CD1c-positive myeloid dendritic cell (primary cell): Measurements from ENCODE around the gene ZFP62.

Experiments used
- DNase-seq: peaks from one replicate; pipeline ENCODE4 v3.0.0-alpha.2; 2016; ENCODE audit errors: extremely low spot score

ZFP62 gene

DNA sequence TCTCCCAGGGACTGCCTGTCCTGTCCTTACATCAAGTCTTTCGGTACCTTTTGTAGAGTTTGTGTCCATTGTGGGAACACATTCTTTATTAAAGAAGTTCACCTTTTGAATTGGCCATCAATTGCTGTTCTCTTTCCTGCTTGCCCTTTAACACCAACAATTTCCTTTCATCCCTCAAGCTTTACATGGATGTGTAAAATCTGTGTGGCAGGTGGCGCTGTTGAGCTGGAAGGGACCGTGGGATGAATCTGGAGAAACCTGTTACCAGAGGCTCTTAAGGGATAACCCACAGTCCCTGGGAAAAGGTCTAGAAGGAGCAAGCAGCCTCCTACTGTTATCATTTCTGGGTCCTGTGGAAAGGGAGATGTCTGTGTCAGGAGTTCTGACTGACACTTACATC, 7.9 kb upstream of the ZFP62 start:
- DNase-seq: peak; percentile 82

DNA sequence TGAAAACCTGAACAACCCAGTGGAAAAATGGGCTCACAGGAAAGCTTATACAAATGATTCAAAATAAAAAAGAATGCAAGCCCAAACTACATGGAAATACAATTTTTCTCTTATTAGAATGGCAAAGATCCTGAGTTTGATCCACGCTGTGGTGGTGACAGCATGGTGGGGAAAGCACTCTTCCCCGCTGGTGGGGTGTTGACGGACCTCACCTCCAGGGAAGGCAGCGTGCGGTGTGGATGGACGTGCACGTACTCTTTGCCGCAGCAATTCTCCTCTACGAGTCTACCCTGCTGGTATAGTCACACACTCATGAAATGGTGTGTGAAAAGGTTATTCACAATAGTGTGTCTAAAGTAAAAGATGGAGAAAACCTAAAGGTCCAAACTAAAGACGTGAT, 5.9 kb upstream of the ZFP62 start:
- no peak for DNase-seq

DNA sequence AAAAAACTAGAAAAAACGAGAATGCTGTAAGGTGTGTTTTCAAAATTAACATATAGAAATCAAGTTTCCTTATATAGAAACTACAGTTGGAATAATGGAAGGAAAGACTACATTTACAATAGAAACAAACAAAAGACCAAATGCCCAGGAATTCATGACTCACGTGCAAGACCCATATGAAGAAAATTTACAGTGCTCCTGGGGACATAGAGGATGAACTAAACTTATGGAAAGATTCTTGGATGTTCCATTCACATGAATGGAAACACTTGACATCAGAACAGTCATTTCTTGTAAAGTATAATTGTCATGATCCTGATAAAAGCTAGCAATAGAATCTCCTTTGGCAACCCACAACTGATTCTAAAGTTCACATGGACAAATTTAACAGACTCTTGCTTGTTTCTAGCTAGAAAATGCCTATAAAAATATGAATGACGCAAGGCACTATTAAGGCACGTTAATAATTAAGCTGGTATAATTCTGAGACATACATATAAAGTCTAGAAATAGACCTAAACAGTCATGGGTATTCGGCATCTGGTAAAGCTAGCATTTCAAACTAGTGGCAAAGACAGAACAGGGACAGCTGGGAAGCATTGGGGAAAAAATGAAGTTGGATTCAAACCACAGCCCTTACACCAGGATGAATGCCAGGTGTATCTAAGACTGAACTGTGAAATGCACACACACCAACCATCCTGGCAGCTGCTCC, 5.1 kb upstream of the ZFP62 start:
- DNase-seq: no peak

DNA sequence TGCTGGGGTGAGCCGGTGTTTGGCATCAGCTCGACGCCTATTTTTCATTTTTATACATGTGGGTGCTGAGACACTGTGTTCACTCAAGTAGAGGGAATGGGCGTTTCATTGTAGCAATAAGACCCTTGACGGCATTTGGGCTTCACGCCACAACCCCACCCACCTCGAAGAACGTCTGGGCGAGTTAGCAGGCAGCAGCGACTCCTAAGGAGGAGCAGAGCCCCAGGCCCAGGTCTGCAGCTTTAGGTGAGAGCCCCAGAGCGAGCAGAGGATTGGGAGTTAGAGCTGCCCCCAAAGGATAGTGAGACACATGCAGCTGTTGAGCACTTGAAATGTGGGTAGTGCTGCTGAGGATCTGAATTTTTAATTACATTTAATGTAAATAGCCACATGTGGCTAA, 1.6 kb upstream of the ZFP62 start:
- no peak for DNase-seq

DNA sequence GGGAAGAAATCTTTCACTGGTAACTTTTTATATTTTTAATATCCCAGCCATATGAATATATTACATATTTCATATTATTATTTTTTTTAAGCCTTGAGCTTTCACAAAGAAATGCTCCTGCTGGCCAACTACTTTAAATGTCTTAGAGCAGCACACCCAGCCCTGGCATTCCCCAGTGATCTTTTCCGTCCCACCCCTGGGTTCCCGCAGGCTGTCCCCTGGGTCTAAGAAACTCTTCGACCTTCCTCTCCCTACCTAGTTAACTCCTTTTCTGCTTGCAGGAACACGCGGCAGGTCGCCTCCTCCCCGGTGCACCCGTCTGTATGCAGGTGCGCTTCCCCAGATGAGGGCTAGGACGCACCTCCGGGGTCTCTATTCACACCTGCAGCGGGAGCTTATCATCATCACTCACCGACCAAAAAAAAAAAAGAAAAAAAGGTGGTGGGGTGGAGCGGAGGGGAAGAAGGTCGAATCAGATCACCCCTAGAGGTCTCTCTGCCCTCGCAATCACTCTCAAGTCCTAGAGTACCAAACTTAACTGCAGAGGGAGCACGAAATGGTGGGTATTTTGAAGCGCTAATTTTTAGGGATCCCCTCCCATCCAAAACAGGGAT, 696 bp downstream of the ZFP62 start:
- DNase-seq: peak; percentile 48

DNA sequence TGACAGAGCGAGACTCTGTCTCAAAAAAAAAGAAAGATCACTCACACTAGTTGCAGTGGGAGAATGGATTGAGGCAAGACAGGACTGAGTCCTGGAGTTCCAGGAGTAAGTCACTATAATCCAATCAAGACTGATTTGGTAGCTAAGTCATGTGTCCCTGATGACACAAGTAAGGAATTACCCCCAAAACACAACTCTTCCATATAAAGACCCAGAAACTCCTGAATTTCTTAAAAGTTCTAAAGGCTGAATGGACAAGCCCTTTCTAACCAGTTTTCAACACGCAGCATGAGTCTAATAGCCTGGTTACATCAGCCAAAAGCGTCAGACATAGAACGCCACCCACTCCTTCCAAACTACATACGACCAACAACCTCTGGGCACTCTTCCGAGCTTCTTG, 2.5 kb downstream of the ZFP62 start:
- no peak for DNase-seq

DNA sequence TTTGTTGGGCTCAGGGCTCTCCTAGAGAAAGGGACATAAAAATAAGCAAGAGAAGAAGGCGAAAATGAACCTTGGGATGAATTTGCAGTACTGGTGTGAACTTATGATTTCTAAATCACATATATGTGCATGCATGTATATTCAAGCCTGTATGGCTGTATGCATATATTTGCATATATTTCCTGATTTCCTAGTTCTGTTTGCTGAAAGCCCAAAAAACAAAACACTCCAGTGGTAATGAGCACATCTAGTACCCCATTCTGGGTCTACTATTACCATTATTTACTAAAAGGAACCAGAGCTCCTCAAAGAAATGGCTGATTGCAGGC, 7.3 kb downstream of the ZFP62 start:
- DNase-seq: no peak

DNA sequence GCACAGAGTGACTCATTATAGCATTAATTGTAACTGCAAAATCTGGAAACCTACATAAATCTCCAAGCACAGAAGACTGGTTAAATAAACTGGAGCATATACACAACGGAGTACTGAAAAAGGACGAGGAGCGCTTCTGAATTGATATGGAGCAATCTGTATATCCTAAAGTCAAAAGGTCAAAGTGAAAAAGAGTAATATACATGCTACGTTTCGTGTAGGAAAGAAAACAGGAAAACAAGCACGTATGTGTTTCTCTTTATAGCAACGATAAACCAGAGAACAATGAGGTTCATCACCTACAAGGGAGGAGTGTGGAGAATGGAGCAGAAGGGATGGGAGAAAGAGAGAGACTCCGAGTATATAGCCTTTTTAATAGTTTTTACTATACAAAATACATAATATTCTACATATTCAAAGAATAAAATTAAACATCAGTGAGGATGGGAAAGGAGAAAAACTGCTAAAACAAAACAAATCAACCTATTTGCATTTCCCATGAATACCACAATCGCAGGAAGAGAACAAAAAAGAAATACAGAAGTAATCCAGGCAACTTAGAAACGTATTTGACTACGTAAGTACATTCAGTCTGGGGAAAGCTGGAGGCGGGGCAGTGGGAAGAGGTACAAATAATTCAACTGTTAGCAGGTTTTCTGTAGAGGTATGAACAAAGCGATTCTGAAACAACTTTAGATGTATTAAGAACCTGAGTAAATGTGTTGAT, 7.8 kb downstream of the ZFP62 start:
- no peak for DNase-seq

DNA sequence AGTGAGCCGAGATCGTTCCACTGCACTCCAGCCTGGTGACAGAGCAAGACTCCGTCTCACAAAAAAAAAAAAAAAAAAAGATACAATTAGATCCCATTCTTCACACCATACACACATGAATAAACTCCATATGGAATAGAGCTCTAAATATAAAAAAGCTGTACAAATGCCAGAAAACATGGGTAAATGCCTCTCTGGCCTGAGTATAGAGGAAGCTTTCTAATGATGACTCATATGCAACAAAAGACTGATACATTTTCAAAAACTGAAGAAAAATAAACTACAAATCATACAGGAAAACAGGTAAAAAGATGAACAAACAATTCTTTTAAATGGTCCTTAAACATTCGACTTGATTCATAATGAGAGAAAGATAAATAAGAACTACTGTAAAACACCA, 8.6 kb downstream of the ZFP62 start:
- no peak for DNase-seq

DNA sequence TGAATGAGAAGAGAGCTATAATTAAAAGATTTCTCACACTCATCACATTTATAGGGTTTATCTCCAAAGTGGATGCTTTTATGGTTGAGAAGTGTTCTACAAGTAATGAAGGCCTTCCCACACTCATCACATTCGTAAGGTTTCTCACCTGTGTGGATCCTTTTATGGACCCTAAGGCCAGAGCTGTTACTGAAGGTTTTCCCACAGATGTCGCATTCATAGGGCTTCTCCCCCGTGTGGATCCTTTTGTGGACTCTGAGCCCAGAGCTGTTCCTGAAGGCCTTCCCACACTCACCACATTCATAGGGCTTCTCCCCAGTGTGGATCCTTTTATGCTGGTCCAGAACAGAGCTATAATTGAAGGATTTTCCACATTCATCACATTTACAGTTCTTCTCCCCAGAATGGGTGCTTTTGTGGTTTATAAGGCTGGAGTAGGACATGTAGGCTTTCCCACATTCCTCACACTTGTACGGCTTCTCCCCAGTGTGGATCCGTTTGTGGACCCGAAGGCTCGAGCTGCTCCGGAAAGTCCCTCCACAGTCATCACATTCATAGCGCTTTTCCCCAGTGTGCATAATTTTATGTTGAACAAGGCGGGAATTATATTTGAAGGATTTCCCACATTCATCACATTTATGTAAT, 10.5 kb downstream of the ZFP62 start:
- no peak for DNase-seq

DNA sequence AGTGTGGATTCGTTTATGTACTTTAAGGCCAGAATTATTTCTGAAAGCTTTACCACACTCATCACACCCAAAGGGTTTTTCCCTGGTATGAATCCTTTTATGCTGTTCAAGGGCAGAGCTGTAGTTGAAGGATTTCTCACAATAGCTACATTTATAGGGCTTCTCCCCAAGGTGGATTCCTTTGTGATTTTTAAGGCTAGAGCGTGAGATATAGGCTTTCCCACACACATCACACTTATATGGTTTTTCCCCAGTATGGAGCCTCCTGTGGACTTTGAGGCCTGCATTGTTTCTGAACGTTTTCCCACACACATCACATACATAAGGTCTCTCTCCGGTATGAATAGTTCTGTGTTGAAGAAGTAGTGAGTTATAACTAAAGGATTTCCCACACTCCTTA, 11.2 kb downstream of the ZFP62 start:
- DNase-seq: no peak

DNA sequence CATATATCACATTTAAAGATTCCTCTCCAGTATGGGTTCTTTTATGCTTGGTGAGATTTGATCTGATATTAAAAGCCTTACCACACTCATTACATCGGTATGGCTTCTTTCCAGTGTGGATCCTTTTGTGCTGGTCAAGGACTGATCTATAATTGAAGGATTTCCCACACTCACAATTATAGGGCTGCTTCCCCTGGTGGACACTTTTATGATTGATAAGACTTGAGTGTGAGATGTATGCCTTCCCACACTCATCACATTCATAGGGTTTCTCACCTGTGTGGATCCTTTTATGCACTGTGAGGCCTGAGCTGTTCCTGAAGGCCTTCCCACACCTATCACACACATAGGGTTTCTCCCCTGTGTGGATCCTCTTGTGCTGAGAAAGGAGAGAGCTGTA, 12.2 kb downstream of the ZFP62 start:
- no peak for DNase-seq

DNA sequence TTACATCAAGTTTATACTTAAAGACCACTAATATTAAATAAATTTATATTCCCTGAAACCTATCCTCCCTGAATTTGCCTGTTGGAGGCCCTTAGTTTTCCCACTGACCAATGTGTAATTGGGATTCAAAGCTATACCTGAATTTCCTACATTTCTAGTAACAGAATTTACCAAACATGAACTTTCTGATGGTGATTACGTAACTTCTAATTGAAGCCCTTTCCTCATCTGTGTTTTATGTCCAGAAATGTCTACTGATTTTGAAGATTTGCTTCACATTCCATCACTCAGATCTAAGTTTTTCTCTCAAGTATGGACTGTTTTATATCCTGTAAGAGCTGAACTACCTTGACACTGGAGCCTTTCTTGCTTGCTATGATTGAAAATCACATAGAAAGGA, 12.8 kb downstream of the ZFP62 start:
- DNase-seq: no peak

DNA sequence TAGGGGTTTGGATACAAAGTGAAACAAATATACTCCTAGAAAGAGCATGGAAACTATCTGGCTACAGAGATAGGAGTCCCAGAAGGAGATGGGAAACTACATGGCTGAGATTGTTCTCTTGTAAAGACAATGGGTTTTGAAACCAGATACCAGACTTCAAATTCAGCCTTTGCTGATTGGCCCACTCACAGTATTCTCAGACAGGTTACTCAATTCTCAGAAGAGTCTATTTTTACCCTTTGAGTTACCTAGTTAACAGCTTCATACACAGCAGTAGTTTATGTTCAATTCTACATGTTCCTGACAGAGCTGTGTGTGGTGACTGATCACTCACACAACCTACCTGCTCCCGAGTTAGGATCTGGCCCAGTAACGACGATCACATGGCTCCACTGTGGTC, 14.1 kb downstream of the ZFP62 start:
- no peak for DNase-seq

DNA sequence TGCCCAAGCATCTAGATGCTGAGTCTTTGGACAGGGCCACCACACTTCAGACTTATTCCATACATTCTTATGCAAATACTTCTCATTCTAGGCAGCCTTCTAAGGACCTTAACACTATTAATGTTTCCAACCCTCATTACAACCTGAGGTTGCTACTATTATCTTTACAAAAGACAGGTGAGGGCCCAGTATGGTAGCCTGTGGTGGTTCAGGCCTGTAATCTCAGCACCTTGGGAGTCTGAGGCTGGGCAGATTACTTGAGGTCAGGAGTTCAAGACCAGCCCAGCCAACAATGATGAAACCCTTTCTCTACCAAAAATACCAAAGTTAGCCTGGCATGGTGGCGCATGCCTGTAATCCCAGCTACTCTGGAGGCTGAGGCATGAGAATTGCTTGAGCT, 16.2 kb downstream of the ZFP62 start:
- DNase-seq: no peak

DNA sequence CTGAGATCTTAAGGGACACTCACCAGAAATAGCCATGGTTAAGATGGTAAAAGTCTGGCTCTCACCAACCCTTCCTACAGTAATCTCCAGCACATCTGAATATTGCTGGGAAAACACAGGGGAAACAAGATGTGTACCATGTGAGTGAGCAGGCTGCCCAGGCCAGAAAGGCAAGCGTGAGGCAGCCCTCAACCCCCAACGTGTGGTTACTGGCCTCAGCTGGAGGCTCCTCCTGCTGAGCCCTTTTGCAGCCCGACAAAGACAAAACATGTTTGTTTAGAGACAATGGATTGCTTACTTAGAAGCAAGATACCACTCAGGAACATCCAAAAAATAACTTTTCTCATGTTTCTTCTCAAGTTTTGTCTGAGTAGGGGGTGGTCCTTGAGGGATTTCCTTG, 16.6 kb downstream of the ZFP62 start:
- DNase-seq: no peak

DNA sequence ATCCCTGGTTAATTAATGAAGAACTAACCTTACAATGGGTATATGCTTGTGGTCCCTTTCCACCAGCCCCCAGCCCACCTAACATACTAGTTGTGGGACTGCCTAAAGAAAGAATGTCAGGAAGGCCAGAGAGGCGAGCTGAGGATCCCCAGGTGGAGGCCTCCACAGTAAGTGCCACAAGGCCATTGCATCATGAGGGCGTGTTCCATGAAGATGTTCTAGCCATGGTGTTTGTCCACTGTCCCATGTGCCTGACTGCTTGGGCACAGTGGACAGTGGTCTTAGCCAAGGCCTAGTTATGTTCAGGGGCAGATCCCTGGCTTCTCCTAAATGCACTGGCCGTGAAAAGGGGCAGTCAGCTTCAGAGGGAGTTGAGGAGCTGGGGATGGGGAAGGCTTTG, 21.1 kb downstream of the ZFP62 start:
- DNase-seq: no peak

DNA sequence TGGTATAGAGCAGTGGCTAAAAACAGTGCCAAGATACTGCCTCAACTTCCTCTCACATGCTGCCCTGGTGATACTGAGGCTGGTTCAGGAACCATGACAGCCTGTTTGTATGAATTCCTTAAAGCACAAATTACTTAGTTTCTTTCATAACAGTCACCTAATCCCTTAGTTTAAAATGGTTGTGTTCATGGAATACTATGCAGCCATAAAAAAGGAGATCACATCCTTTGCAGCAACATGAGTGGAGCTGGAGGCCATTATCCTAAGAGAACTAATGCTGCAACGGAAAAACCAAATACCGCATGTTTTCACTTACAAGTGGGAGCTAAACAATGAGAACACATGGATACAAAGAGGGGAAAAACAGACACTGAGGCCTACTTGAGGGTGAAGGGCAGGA, 21.8 kb downstream of the ZFP62 start:
- no peak for DNase-seq

DNA sequence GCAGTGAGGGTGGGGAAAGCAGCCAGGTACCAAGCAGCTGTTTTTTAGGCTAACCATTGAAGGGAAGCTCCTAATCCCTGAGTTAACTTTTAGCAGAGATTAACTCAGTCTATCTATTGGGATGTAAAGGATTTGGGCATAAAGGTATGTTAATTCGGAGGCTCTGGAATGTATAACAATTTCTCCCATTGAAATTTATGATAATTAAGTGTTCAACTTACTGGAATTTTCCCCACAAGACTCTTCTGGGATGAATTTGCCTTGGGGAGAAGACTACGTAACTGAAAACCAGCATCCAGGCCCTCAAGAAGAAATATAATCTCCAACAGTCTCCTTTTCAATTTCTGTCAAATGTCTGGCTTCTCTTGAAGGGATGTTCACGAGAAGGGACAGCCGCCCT, 23.6 kb downstream of the ZFP62 start:
- DNase-seq: no peak

DNA sequence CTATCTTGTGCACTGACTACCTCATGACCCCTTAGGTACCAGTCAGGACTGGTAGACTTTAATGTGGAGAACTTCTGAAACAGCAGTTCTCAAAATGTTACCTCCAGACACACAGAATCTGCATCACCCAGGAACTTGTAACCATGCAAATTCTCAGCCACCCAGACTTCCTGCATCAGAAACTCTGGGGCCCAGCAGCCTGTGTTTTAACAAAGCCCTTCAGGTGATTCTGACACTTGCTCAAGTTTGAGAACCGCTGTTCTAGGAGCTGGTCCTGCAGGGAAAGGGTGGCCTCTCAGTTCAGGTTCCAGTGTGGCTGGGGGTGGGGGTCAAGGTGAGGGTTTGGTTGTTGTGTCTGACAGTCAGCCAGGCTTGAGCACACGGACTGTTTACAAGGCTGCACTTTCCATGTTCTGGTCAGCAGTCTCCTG, 28.4 kb downstream of the ZFP62 start:
- DNase-seq: peak; percentile 21

DNA sequence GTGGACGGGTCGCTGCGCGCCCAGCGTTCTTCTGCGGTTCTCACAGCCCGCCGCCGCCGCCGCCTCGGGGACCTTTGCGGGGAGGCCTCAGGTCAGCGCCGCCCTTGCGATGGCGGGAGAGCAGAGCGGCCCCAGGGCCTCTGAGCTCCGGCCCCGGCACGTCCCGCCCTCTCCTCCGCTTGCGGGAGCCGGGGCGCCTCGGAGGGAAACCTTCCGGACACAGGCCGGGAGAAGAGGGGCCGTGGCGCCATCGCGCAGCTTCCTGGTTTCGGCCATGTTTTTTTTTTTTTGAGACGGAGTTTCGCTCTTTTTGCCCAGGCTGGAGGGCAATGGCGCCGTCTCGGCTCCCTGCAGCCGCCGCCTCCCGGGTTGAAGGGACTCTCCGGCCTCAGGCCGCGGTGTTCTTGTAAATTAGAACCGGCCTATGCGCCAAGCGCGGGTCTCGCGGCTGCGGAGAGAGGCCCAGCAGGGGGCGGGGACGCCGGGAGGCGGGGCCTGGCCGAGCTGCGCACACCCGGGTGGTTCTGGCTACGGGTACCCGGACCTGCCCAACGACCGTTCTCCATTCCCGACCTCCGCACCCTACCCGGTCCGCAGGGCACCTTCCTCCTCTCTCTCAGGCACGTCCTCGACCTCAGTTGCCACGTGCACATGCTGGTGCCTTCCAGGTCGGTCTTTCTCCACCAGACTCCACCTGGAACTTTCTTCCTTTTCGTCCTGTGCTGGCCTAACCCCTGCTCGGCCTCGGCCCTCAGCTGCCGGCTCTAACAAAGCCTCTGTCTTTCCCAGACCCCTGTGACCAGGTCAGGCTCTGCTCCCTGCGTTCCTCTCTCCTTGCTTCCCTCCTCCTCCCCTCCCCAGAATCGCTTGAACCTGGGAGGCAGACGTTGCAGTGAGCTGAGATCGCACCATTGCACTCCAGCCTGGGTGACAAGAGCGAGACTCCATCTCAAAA, 29.7 kb downstream of the ZFP62 start:
- DNase-seq: peak; percentile 80
